ENCODE results near the gene DOCK4. TPM values are rescaled to one million over a fixed set of nuclear protein-coding genes. Genes with fewer than 3 reads are reported as not detected.
"Not testable (repeated sequence)": the region's sequence is repeated elsewhere in the genome, so short reads cannot be mapped to it uniquely, and the experiment has no call there.

Gene DOCK4
- total RNA-seq, 3 donors from 2014 or later: 31.7 to 43.3 (median 41.9) TPM

GRCh38 chr7:111919164-111919563 is 287.0 kb downstream of the DOCK4 start:
- Histone ChIP-seq H3K27ac (no peak overlapping the region), H3K9me3 (no peaks in the 10 kb centered on the region), H3K4me1 (no peaks in the 10 kb centered on the region), H3K36me3 (no peaks in the 10 kb centered on the region), H3K4me3 (no peak overlapping the region), H3K27me3 (no peaks in the 10 kb centered on the region)
- TF ChIP-seq POLR2AphosphoS5 (IDR thresholded peaks at IDR 0.05) (no peak), POLR2A (IDR thresholded peaks at IDR 0.05) (no peak), CTCF (IDR thresholded peaks at IDR 0.05) (no peak)
- intact Hi-C loops (cut with DNase I; ENCODE audit: low total_unique reads): no loop called here
- DNase-seq (ENCODE audit: low spot score in 2 of 2): no peak

- H3K27ac ChIP-seq: no peak overlapping the region
Measured at GRCh38 chr7:111918461-111918860, 287.7 kb downstream of the DOCK4 start.

GRCh38 chr7:111917404-111917803 is 288.8 kb downstream of the DOCK4 start:
- H3K4me3 ChIP-seq; DNase-seq (ENCODE audit: low spot score in 2 of 2); H3K4me1 ChIP-seq; H3K9me3 ChIP-seq; H3K27me3 ChIP-seq; intact Hi-C loops (cut with DNase I; ENCODE audit: low total_unique reads); H3K36me3 ChIP-seq; H3K27ac ChIP-seq: not testable (repeated sequence)

More at GRCh38 chr7:111918461-111918860, 287.7 kb downstream of the DOCK4 start:
- intact Hi-C loops (cut with DNase I; ENCODE audit: low total_unique reads): no loop called here
- TF ChIP-seq CTCF (IDR thresholded peaks at IDR 0.05): no peak
- no peak for TF ChIP-seq POLR2AphosphoS5 (IDR thresholded peaks at IDR 0.05)
- no peak for TF ChIP-seq POLR2A (IDR thresholded peaks at IDR 0.05)
- Histone ChIP-seq H3K27me3 (no peaks in the 10 kb centered on the region), H3K4me1 (no peaks in the 10 kb centered on the region), H3K9me3 (no peaks in the 10 kb centered on the region), H3K36me3 (no peaks in the 10 kb centered on the region), H3K4me3 (no peak overlapping the region)
- no peak for DNase-seq (ENCODE audit: low spot score in 2 of 2)

- H3K36me3 ChIP-seq: no peaks in the 10 kb centered on the region
- no peak for TF ChIP-seq CTCF (IDR thresholded peaks at IDR 0.05)
- TF ChIP-seq POLR2A (IDR thresholded peaks at IDR 0.05): no peak
- no peak for TF ChIP-seq POLR2AphosphoS5 (IDR thresholded peaks at IDR 0.05)
- no peaks in the 10 kb centered on the region for H3K9me3 ChIP-seq
- intact Hi-C loops (cut with DNase I; ENCODE audit: low total_unique reads): no loop called here
- no peaks in the 10 kb centered on the region for H3K27me3 ChIP-seq
- no peak overlapping the region for H3K4me3 ChIP-seq
- H3K27ac ChIP-seq: no peak overlapping the region
- no peak for DNase-seq (ENCODE audit: low spot score in 2 of 2)
- H3K4me1 ChIP-seq: no peaks in the 10 kb centered on the region
Measured at GRCh38 chr7:111914291-111914690, 291.9 kb downstream of the DOCK4 start.

GRCh38 chr7:111911166-111911961 is 294.8 kb downstream of the DOCK4 start:
- Histone ChIP-seq H3K9me3 (no peaks in the 10 kb centered on the region), H3K27me3 (no peaks in the 10 kb centered on the region), H3K4me1 (no peaks in the 10 kb centered on the region), H3K36me3 (no peaks in the 10 kb centered on the region), H3K4me3 (no peak overlapping the region), H3K27ac (no peak overlapping the region)
- no peak for DNase-seq (ENCODE audit: low spot score in 2 of 2)
- no peak for TF ChIP-seq POLR2AphosphoS5 (IDR thresholded peaks at IDR 0.05)
- intact Hi-C loops (cut with DNase I; ENCODE audit: low total_unique reads): no loop called here

GRCh38 chr7:111910656-111911055 is 295.5 kb downstream of the DOCK4 start:
- Histone ChIP-seq H3K4me3 (no peak overlapping the region), H3K36me3 (no peaks in the 10 kb centered on the region), H3K4me1 (no peaks in the 10 kb centered on the region), H3K27ac (no peak overlapping the region), H3K27me3 (no peaks in the 10 kb centered on the region), H3K9me3 (no peaks in the 10 kb centered on the region)
- intact Hi-C loops (cut with DNase I; ENCODE audit: low total_unique reads): no loop called here
- DNase-seq (ENCODE audit: low spot score in 2 of 2): no peak
- TF ChIP-seq CTCF (IDR thresholded peaks at IDR 0.05): no peak
- TF ChIP-seq POLR2AphosphoS5 (IDR thresholded peaks at IDR 0.05): no peak
- TF ChIP-seq POLR2A (IDR thresholded peaks at IDR 0.05): no peak

- intact Hi-C loops (cut with DNase I; ENCODE audit: low total_unique reads); H3K27ac ChIP-seq; H3K4me1 ChIP-seq; DNase-seq (ENCODE audit: low spot score in 2 of 2); H3K27me3 ChIP-seq; H3K9me3 ChIP-seq; H3K4me3 ChIP-seq; H3K36me3 ChIP-seq: not testable (repeated sequence)
Measured at GRCh38 chr7:111908673-111909072, 297.5 kb downstream of the DOCK4 start.
